G401 (cell line): ENCODE data around the gene OR4D1. TPM values are rescaled to one million over a fixed set of nuclear protein-coding genes. Genes with fewer than 3 reads are reported as not detected.

Experiments used
- DNase-seq: peaks from one replicate; pipeline ENCODE4 v3.0.0-alpha.2; 2015; ENCODE audit warnings: low spot score
- in situ Hi-C: cut with HindIII; loops from 2 replicates; pipeline ENCODE4 v1.10.0; 2016; ENCODE audit warnings: low sequenced_read_pairs, mixed read lengths
- total RNA-seq: library from RNA; depleted of rRNA; stranded (reverse); fragments of >200 nt; shearing (Covaris generic); gene quantifications from 2 replicates; pipeline ENCODE4 v1.2.3, GENCODE V29; 2014

OR4D1 gene
- total RNA-seq, 1 experiment from 2014 or later = not detected

- DNase-seq = no peak
- in situ Hi-C loops = no loop called here
Observed at GRCh38 chr17:58148609-58149008, 425 bp downstream of the OR4D1 start.

- in situ Hi-C loops = no loop called here
- no peak for DNase-seq
Observed at GRCh38 chr17:58150394-58150793, 2.2 kb downstream of the OR4D1 start.

- in situ Hi-C loops = no loop called here
- DNase-seq = no peak
Observed at GRCh38 chr17:58153046-58153445, 4.9 kb downstream of the OR4D1 start.

GRCh38 chr17:58153671-58154070 lies 5.5 kb downstream of the OR4D1 start:
- no peak for DNase-seq
- in situ Hi-C loops = no loop called here

- peak; percentile 67 for DNase-seq
- in situ Hi-C loops = no loop called here
Observed at GRCh38 chr17:58156839-58157803, 8.9 kb downstream of the OR4D1 start.

- in situ Hi-C loops = no loop called here
Observed at GRCh38 chr17:58158181-58158580, 10.0 kb downstream of the OR4D1 start.

GRCh38 chr17:58161566-58161965 lies 13.4 kb downstream of the OR4D1 start:
- in situ Hi-C loops = no loop called here
- no peak for DNase-seq

More at GRCh38 chr17:58158181-58158580, 10.0 kb downstream of the OR4D1 start:
- DNase-seq = no peak

- no peak for DNase-seq
- in situ Hi-C loops = no loop called here
Observed at GRCh38 chr17:58165981-58166380, 17.8 kb downstream of the OR4D1 start.

GRCh38 chr17:58166682-58167081 lies 18.5 kb downstream of the OR4D1 start, which contains the start of gene OR4D2:
Gene OR4D2 (plus strand): TSS chr17:58166982. CDS start chr17:58169656, 2,674 bp downstream.
- in situ Hi-C loops = no loop called here
- DNase-seq = no peak

GRCh38 chr17:58170622-58171021 lies 22.4 kb downstream of the OR4D1 start:
- in situ Hi-C loops = no loop called here
- DNase-seq = no peak

GRCh38 chr17:58172369-58173071 lies 24.3 kb downstream of the OR4D1 start:
- in situ Hi-C loops = no loop called here
- DNase-seq = peak; percentile 27

- in situ Hi-C loops = no loop called here
- no peak for DNase-seq
Observed at GRCh38 chr17:58174871-58175270, 26.7 kb downstream of the OR4D1 start.

- DNase-seq = no peak
- in situ Hi-C loops = no loop called here
Observed at GRCh38 chr17:58176200-58176599, 28.0 kb downstream of the OR4D1 start.

- in situ Hi-C loops = no loop called here
- DNase-seq = peak; percentile 80
Observed at GRCh38 chr17:58181796-58182195, 33.6 kb downstream of the OR4D1 start.

- no peak for DNase-seq
- in situ Hi-C loops = no loop called here
Observed at GRCh38 chr17:58183514-58183913, 35.3 kb downstream of the OR4D1 start.

GRCh38 chr17:58184308-58184985 lies 36.3 kb downstream of the OR4D1 start:
- in situ Hi-C loops = no loop called here
- no peak for DNase-seq

GRCh38 chr17:58184986-58185761 lies 37.0 kb downstream of the OR4D1 start:
- in situ Hi-C loops = no loop called here

GRCh38 chr17:58186591-58186990 lies 38.4 kb downstream of the OR4D1 start:
- DNase-seq = no peak
- in situ Hi-C loops = no loop called here

More at GRCh38 chr17:58184986-58185761, 37.0 kb downstream of the OR4D1 start:
- DNase-seq = no peak

- no peak for DNase-seq
- in situ Hi-C loops = no loop called here
Observed at GRCh38 chr17:58187063-58187462, 38.9 kb downstream of the OR4D1 start.
